Ovary (tissue), 9 donors: ENCODE data around the gene IL4I1. TPM values are rescaled to one million over a fixed set of nuclear protein-coding genes. Genes with fewer than 3 reads are reported as not detected.

Source experiments
- DNase-seq, 5 donors: peaks; one replicate each; pipeline ENCODE4 v3.0.0-alpha.2; 2019 to 2020
- H3K27ac ChIP-seq, 2 donors: fragments of 200-600 bp; one replicate each; pipeline versions ENCODE4 v1.5.1 to v1.8.0; 2019 to 2022
- H3K27me3 ChIP-seq: fragments of 200-600 bp; one replicate; pipeline ENCODE4 v1.8.0; 2022
- H3K36me3 ChIP-seq: fragments of 200-600 bp; sonication (generic); one replicate; pipeline ENCODE4 v1.5.1; 2019
- H3K4me1 ChIP-seq: one replicate; pipeline ENCODE4 v1.8.1; 2013; ENCODE audit warnings: mild to moderate bottlenecking, moderate library complexity; ENCODE audit not compliant: insufficient read depth
- H3K4me3 ChIP-seq: fragments of 200-600 bp; sonication (generic); one replicate; pipeline ENCODE4 v1.5.1; 2017
- H3K9me3 ChIP-seq, 2 donors: fragments of 200-600 bp in 1 of 2; sonication (generic) in 1 of 2; one replicate each; pipeline versions ENCODE4 v1.5.1 to v1.8.1; 2013 to 2019; ENCODE audit warnings: mild to moderate bottlenecking in 1 of 2, moderate library complexity in 1 of 2
- CTCF ChIP-seq, 3 donors: fragments of 450-650 bp in 2 of 3; fragments of 200-600 bp in 1 of 3; IDR thresholded peaks; one replicate each; pipeline versions ENCODE4 v1.5.1 to v1.8.0; 2016 to 2022; ENCODE audit warnings: antibody characterized with exemption in 3 of 3, mild to moderate bottlenecking in 1 of 3
- EP300 ChIP-seq: sonication (generic); formaldehyde crosslinking; IDR thresholded peaks from one replicate; pipeline ENCODE4 v1.6.1; 2017; ENCODE audit warnings: antibody characterized with exemption
- POLR2A ChIP-seq: fragments of 450-650 bp; IDR thresholded peaks from one replicate; pipeline ENCODE4 v1.6.1; 2017; ENCODE audit warnings: antibody characterized with exemption, mild to moderate bottlenecking, moderate library complexity
- WGBS, 3 donors: extraction: QIAGEN DNeasy Blood & Tissue Kit in 1 of 3; methylation state at CpG; one replicate each; pipeline versions ENCODE4 v1.1.5 to v1.1.7; 2013 to 2017; 5-methylcytosine and 5-hydroxymethylcytosine counted together
- intact Hi-C, 4 donors: fragments of 100-400 bp; cut with DNase I; formaldehyde crosslinking; loops; one replicate each; pipeline versions ENCODE4 v1.11.0 to v1.15.1; 2022 to 2023
- polyA plus RNA-seq, 2 donors: library from polyadenylated mRNA; stranded (reverse); fragments of 200-250 nt in 1 of 2; fragments of 350-450 nt in 1 of 2; fragmentation: Illumina TruSeq in 1 of 2; extraction: RNeasy Lipid Tissue Mini Kit (QIAGEN cat#74804) in 1 of 2; gene quantifications; one replicate each; pipeline ENCODE4 v1.2.3, GENCODE V29; 2013 to 2014
- total RNA-seq, 7 donors: library from RNA; depleted of rRNA in 2 of 7; stranded (reverse); fragments of >200 nt in 2 of 7; fragmentation: NEBNext Ultra II Directional in 3 of 7; extraction: Animal tissue kit (Norgen Biotek cat#: 25700) in 3 of 7; gene quantifications; one replicate each; pipeline versions ENCODE4 v1.1.0 to v1.2.4, GENCODE V29; 2016 to 2023
- donor health status: DM: no; HTN: no; CAD: no; lungs with moderate emphysema.
- donor health status: DM: no; HTN: no; CAD: no.
- donor health status: Bipolar disorder and iron deficiency.
- donor health status: DM: yes; HTN: yes; CAD: no.
- donor health status: DM: no; HTN: no; CAD: no.
- donor health status: DM: yes; HTN: yes; CAD: no.

Gene IL4I1
- total and polyA plus RNA-seq, 9 donors, result 0.24 to 4.3 (median 1.0) TPM; not detected in 1

- intact Hi-C loops, result no loop called here
- H3K27me3 ChIP-seq, result no peaks in the 10 kb centered on the region
- H3K27ac ChIP-seq, result peak overlapping the region; percentile 90 to 99
- H3K4me3 ChIP-seq, result peak overlapping the region; percentile 85
- H3K9me3 ChIP-seq, result no peaks in the 10 kb centered on the region
- H3K4me1 ChIP-seq, result no peaks in the 10 kb centered on the region
- TF ChIP-seq EP300, result no peak
- no peak for TF ChIP-seq CTCF (IDR thresholded peaks at IDR 0.05)
- no peak for TF ChIP-seq POLR2A
- 1% methylated on average over 27 to 28 of the region's 28 CpGs for WGBS, 3 donors
- H3K36me3 ChIP-seq, result no peaks in the 10 kb centered on the region
- DNase-seq, result peak; percentile 73 to 87 (median 83)
These were observed 20.7 kb downstream of the IL4I1 start for GRCh38 chr19:49875857-49876421.

GRCh38 chr19:49875177-49875576 is 21.5 kb downstream of the IL4I1 start:
- peak in 3 of 5 donors; percentile 23 to 44 (median 39) for DNase-seq
- Histone ChIP-seq H3K27me3 (no peaks in the 10 kb centered on the region), H3K4me1 (peaks cover 3% of the 10 kb centered on the region), H3K4me3 (peak overlapping the region; percentile 85), H3K36me3 (no peaks in the 10 kb centered on the region), H3K27ac (peak overlapping the region in 1 of 2 donors; percentile 21), H3K9me3 (no peaks in the 10 kb centered on the region)
- intact Hi-C loops, result no loop called here
- 76 to 85% (median 78%) methylated on average over 4 of the region's 4 CpGs for WGBS, 3 donors
- TF ChIP-seq CTCF (IDR thresholded peaks at IDR 0.05), result no peak
- no peak for TF ChIP-seq EP300
- TF ChIP-seq POLR2A, result no peak

- Histone ChIP-seq H3K4me3 (no peak overlapping the region), H3K9me3 (no peaks in the 10 kb centered on the region), H3K4me1 (peaks cover 6% of the 10 kb centered on the region), H3K27ac (peak overlapping the region in 1 of 2 donors; percentile 21), H3K36me3 (no peaks in the 10 kb centered on the region), H3K27me3 (no peaks in the 10 kb centered on the region)
- no peak for TF ChIP-seq CTCF (IDR thresholded peaks at IDR 0.05)
- no peak for TF ChIP-seq POLR2A
- TF ChIP-seq EP300, result no peak
- peak in 3 of 5 donors; percentile 26 to 39 (median 34) for DNase-seq
- WGBS, 3 donors, result 88 to 91% (median 89%) methylated on average over 11 of the region's 11 CpGs
- intact Hi-C loops, result no loop called here
These were observed 22.1 kb downstream of the IL4I1 start for GRCh38 chr19:49874503-49875157.

GRCh38 chr19:49873834-49874233 is 22.9 kb downstream of the IL4I1 start:
- TF ChIP-seq POLR2A, result no peak
- TF ChIP-seq EP300, result no peak
- TF ChIP-seq CTCF (IDR thresholded peaks at IDR 0.05), result no peak
- intact Hi-C loops, result no loop called here
- peaks cover 8% of the 10 kb centered on the region for H3K4me1 ChIP-seq
- no peak overlapping the region for H3K27ac ChIP-seq
- H3K36me3 ChIP-seq, result no peaks in the 10 kb centered on the region
- 76 to 81% (median 81%) methylated on average over 10 of the region's 10 CpGs for WGBS, 3 donors
- H3K9me3 ChIP-seq, result no peaks in the 10 kb centered on the region
- no peak overlapping the region for H3K4me3 ChIP-seq
- no peaks in the 10 kb centered on the region for H3K27me3 ChIP-seq
- DNase-seq, result peak in 3 of 5 donors; percentile 30 to 43 (median 32)
